ENCODE measurements around the gene KANSL1L. TPM values are rescaled to one million over a fixed set of nuclear protein-coding genes. Genes with fewer than 3 reads are reported as not detected.

Gene KANSL1L
- total RNA-seq, 1 experiment from 2014 or later = 5.7 TPM

DNA sequence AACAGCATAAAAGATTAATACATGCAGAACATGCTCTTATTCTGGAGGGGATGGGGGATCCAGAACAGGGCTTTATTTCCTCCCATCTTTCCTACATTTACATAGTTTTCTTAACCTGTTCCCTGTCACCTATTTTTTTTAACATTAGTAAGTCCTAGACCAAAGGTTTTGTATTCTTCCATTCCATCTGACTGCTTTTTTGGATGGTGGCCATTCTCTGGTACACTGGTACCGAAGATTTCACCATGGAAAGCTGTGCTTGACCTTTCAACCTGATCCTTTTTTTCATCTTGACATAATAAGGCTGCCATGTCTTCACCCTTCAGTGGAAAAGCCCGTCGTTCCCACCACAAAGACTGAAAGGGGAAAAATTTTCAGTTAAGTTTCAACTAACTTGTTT, 148.4 kb downstream of the KANSL1L start:
- no peaks in the 10 kb centered on the region for H3K27me3 Mint-ChIP-seq (ENCODE audit: insufficient read depth, unreplicated experiment)
- Histone ChIP-seq H3K27me3 (replicated peaks; ENCODE audit: control insufficient read depth, insufficient read depth, low read length) (no peaks in the 10 kb centered on the region), H3K36me3 (ENCODE audit: control insufficient read depth, insufficient read depth, low read length) (no peaks in the 10 kb centered on the region; the same call in 1 of the 2 replicates), H3K4me1 (no peaks in the 10 kb centered on the region), H3K4me3 (ENCODE audit: low read depth, low read length) (no peak overlapping the region), H3K9me3 (no peaks in the 10 kb centered on the region)
- peaks cover under 1% of the 10 kb centered on the region for H3K4me1 Mint-ChIP-seq (ENCODE audit: low read depth, unreplicated experiment)
- intact Hi-C loops (cut with micrococcal nuclease; ENCODE audit: unreplicated experiment) = no loop called here
- no peak overlapping the region for H3K4me3 Mint-ChIP-seq (ENCODE audit: unreplicated experiment)
- TF ChIP-seq, protein P1, sequence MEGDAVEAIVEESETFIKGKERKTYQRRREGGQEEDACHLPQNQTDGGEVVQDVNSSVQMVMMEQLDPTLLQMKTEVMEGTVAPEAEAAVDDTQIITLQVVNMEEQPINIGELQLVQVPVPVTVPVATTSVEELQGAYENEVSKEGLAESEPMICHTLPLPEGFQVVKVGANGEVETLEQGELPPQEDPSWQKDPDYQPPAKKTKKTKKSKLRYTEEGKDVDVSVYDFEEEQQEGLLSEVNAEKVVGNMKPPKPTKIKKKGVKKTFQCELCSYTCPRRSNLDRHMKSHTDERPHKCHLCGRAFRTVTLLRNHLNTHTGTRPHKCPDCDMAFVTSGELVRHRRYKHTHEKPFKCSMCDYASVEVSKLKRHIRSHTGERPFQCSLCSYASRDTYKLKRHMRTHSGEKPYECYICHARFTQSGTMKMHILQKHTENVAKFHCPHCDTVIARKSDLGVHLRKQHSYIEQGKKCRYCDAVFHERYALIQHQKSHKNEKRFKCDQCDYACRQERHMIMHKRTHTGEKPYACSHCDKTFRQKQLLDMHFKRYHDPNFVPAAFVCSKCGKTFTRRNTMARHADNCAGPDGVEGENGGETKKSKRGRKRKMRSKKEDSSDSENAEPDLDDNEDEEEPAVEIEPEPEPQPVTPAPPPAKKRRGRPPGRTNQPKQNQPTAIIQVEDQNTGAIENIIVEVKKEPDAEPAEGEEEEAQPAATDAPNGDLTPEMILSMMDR (IDR thresholded peaks at IDR 0.05; ENCODE audit: insufficient read depth in 1 of 2, low read depth in 1 of 2, low read length in 1 of 2, severe bottlenecking in 1 of 2, unreplicated experiment in 1 of 2) = no peak
- H3K36me3 Mint-ChIP-seq (ENCODE audit: insufficient read depth, unreplicated experiment) = peaks cover 39% of the 10 kb centered on the region
- ChIA-PET CTCF (no interaction called here), POLR2A (no interaction called here)
- no TSS peak for BruUV-seq (replicated peaks)
- no peaks in the 10 kb centered on the region for H3K9me3 Mint-ChIP-seq (ENCODE audit: unreplicated experiment)
- DNase-seq = no peak
- no peak overlapping the region for H3K27ac Mint-ChIP-seq (ENCODE audit: unreplicated experiment)

DNA sequence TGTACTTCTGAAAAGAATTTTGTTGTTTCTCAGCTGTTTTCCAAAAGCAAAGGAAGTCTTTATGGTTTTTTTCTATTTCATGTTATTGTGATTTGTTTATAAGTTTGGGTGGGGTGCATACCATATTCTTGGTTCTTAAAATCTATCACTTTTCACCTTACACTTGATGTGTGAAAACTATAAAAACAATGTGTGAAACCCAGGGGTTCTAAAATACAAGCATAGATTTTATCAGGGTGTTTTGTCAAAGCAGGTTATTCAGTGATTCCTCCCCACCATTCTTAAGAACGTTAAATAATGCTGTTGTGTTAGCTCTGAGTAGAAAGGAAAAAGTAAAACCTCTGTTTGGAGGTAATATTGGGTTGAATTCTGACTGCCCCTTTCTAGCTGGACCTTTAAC, 151.1 kb downstream of the KANSL1L start:
- no TSS peak for BruUV-seq (replicated peaks)
- Mint-ChIP-seq H3K4me1 (ENCODE audit: low read depth, unreplicated experiment) (no peaks in the 10 kb centered on the region), H3K9me3 (ENCODE audit: unreplicated experiment) (no peaks in the 10 kb centered on the region), H3K4me3 (ENCODE audit: unreplicated experiment) (no peak overlapping the region), H3K27ac (ENCODE audit: unreplicated experiment) (no peak overlapping the region), H3K36me3 (ENCODE audit: insufficient read depth, unreplicated experiment) (peaks cover 58% of the 10 kb centered on the region), H3K27me3 (ENCODE audit: insufficient read depth, unreplicated experiment) (no peaks in the 10 kb centered on the region)
- DNase-seq = no peak
- ChIA-PET CTCF (no interaction called here), POLR2A (no interaction called here)
- intact Hi-C loops (cut with micrococcal nuclease; ENCODE audit: unreplicated experiment) = no loop called here
- Histone ChIP-seq H3K9me3 (no peaks in the 10 kb centered on the region), H3K36me3 (ENCODE audit: control insufficient read depth, insufficient read depth, low read length) (no peaks in the 10 kb centered on the region; the same call in 1 of the 2 replicates), H3K4me3 (ENCODE audit: low read depth, low read length) (no peak overlapping the region), H3K4me1 (no peaks in the 10 kb centered on the region), H3K27me3 (replicated peaks; ENCODE audit: control insufficient read depth, insufficient read depth, low read length) (no peaks in the 10 kb centered on the region)
- TF ChIP-seq, protein P1 (IDR thresholded peaks at IDR 0.05; ENCODE audit: insufficient read depth in 1 of 2, low read depth in 1 of 2, low read length in 1 of 2, severe bottlenecking in 1 of 2, unreplicated experiment in 1 of 2) = no peak

DNA sequence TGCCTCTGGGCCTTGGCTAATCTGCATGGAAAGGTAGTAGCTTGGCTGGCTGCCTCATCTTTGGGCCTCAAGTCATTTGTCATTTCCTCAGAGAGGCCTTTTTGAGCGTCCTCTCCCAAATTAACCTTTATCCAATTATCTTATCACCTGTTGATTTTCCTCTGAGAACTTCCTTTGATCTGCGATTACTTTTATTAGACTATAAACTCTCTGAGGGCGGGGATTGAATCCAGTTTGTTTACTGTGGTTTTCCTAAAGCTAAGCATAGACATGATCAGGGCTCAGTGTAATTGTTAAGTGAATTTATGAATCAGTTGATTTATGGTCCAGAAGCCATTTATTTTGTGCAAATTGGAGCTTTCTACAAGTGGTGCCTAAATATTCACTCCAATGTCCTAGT, 161.3 kb downstream of the KANSL1L start:
- no peak for DNase-seq
- Histone ChIP-seq H3K36me3 (ENCODE audit: control insufficient read depth, insufficient read depth, low read length) (no peaks in the 10 kb centered on the region; the same call in 1 of the 2 replicates), H3K4me3 (ENCODE audit: low read depth, low read length) (no peak overlapping the region), H3K4me1 (0 out of 2 replicates have a peak, but pooled peaks cover 3% of the 10 kb centered on the region), H3K9me3 (no peaks in the 10 kb centered on the region), H3K27me3 (replicated peaks; ENCODE audit: control insufficient read depth, insufficient read depth, low read length) (no peaks in the 10 kb centered on the region)
- Mint-ChIP-seq H3K27me3 (ENCODE audit: insufficient read depth, unreplicated experiment) (no peaks in the 10 kb centered on the region), H3K4me1 (ENCODE audit: low read depth, unreplicated experiment) (peaks cover 17% of the 10 kb centered on the region), H3K27ac (ENCODE audit: unreplicated experiment) (no peak overlapping the region), H3K4me3 (ENCODE audit: unreplicated experiment) (no peak overlapping the region), H3K36me3 (ENCODE audit: insufficient read depth, unreplicated experiment) (peaks cover 69% of the 10 kb centered on the region), H3K9me3 (ENCODE audit: unreplicated experiment) (no peaks in the 10 kb centered on the region)
- ChIA-PET CTCF (no interaction called here), POLR2A (no interaction called here)
- TF ChIP-seq, protein P1 (IDR thresholded peaks at IDR 0.05; ENCODE audit: insufficient read depth in 1 of 2, low read depth in 1 of 2, low read length in 1 of 2, severe bottlenecking in 1 of 2, unreplicated experiment in 1 of 2) = no peak
- intact Hi-C loops (cut with micrococcal nuclease; ENCODE audit: unreplicated experiment) = no loop called here
- no TSS peak for BruUV-seq (replicated peaks)
